ENCODE measurements around the gene SLC29A1.

Gene SLC29A1

DNA sequence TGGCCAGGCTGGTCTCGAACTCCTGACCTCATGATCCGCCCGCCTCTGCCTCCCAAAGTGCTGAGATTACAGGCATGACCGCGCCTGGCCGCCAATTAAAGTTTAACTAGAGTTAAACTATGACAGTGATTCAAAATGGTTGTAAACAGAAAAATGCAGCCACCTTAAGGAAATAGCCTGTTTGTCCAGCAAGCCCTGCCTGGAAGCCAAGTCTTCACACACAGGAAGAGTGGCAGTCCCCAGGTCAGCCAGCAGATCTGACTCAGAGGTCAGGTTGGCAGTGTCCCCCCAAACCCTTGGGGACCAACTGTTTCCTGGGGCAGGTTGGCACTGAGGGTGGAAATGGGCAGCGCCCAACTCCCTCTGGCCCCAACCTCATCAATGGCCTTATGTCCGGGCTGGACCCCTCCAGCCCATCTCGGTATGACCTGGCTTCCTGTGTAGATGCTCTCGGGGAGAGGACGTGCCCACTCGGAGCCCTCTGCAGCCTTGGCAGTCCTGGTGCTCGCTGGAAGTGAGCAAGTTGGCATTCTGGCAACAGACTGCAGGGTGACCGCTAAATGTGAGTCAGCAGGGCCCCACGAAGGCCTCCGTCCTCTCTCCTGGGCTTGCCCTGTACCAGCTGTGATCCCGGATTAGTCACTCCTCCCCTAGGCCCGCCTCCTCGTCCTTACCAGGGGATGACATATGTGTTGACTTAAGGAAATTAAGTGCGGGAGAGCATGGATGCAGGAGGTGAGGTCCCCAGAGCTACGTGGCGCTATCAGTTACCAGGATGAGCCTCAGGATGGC is 13.8 kb downstream of the SLC29A1 start:
- peak; percentile 83 for DNase-seq (ENCODE audit: low spot score)

DNA sequence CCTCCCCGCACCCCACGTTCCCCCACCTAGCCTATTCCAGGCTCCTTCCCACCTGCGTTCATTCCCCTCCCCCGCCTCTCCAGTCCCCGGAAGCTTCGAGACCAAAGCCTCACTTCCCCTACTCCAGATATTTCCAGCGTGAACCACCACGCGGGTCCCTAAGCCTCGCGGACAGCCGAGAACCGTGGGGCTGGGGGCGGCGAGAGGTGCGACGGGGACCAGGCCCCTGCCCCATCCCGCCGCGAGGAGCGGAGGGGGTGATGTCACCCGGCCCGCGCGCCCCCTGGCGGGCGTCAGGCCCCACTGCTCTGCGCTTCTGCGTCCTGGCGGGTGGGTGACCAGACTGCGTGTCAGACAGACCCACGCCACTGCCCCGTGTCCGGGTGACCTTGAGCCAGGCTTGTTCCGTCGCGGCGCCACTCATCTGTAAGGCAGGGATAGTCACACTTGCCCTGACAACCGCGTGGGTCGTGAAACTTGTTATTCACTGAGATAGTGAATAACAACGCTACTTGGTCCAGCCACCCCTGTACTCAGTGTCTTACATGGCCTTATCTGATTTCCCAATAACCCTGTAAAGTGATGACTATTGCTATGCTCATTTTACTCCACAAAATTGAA is 14.5 kb downstream of the SLC29A1 start:
- DNase-seq (ENCODE audit: low spot score) = peak; percentile 91

DNA sequence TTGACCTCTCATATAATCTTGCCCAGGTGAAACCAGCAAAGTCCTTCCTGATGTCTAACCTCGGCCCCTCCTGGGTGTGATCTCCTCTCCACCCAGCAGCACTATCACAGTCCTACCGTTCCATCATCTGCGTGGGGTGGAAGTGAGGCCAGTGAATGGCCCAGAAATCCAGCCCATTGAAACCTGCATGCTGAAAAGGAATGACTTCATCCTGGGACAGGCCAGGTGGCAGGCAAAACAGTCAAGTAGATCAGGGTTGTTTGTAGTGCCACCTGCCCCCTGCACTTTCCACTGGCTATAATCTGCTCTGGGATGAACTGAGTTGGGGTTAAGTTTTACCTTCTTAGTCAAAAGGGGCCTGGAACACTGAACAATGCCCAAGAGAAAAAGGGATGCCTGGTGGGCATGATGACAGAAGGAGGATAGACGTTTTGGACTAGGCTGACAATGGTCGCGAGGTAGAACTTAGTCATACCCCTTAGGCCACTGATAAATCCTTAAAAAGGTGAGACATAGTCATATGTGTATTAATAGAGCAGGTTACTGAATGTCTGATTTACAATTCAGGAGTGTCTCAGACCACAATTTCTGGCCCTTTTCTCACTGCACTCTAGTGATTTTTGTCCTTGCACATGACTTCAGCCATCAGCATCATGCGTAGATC is 15.4 kb downstream of the SLC29A1 start:
- no peak for DNase-seq (ENCODE audit: low spot score)

DNA sequence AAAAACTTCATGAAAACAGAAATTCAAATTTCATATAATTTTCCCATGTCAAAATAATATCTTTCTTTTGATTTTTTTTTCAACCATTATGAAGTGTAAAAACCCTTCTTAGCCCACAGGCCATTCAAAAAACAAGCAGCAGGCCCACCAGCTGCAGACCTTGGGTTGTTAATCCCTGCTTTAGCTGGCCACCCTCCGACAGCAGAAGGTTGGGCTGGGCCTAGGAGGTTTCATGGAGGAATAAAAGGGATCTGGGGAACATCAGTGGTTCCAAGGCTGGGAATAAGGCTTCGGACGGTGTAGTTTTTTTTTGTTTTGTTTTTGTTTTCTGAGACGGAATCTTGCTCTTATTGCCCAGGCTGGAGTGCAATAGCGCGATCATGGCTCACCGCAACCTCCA is 19.9 kb downstream of the SLC29A1 start:
- peak; percentile 64 for DNase-seq (ENCODE audit: low spot score)

DNA sequence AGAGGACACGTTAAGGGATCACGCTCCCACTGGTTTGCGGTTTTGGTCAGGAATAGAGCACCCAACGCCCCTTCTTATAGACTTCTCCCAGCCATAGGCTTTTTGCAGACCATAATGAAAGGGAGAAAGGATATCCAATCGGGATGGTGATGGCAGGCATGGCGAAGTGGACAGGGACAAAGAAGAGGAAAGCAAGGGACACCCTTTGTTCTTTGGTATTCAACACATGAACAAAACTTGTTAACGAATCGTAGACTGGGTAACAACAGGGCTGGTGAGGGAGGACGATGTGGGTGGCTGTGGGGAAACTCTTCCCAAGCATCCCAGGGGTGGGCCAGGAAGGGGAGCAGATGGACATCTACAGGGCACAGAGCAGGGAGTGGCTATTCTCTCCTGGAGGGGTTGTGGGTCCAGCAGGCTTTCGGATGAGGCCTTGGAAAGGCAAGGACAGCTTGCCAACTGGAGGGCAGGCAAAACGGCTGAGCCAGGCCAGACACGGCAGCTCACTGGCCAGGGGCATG is 22.1 kb downstream of the SLC29A1 start:
- no peak for DNase-seq (ENCODE audit: low spot score)

DNA sequence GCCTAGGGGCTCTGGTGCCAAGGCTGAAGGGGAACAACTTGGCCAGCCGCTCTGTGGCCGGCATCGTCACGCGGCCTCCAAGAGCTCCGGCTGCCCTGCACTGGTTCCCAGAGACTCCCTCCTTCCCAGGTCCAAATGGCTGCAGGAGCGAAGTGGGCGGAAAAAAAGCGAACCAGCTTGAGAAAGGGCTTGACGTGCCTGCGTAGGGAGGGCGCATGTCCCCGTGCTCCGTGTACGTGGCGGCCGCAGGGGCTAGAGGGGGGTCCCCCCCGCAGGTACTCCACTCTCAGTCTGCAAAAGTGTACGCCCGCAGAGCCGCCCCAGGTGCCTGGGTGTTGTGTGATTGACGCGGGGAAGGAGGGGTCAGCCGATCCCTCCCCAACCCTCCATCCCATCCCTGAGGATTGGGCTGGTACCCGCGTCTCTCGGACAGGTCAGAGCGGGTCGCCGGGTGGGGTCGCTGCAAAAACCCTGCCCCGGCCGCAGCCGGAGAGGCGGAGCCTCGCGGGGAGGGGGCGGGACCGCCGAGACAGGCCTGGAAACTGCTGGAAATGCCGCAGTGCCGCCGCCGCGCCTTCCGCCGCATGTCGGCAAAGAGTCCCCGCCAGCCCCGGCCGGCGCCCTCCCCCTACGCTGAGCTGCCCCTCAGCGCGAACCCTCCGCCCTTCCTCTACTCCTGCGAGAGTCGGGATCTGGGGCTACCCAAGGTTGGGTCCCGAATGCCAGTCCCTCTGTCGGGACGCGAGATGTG is 22.7 kb downstream of the SLC29A1 start:
- peak; percentile 87 for DNase-seq (ENCODE audit: low spot score)

DNA sequence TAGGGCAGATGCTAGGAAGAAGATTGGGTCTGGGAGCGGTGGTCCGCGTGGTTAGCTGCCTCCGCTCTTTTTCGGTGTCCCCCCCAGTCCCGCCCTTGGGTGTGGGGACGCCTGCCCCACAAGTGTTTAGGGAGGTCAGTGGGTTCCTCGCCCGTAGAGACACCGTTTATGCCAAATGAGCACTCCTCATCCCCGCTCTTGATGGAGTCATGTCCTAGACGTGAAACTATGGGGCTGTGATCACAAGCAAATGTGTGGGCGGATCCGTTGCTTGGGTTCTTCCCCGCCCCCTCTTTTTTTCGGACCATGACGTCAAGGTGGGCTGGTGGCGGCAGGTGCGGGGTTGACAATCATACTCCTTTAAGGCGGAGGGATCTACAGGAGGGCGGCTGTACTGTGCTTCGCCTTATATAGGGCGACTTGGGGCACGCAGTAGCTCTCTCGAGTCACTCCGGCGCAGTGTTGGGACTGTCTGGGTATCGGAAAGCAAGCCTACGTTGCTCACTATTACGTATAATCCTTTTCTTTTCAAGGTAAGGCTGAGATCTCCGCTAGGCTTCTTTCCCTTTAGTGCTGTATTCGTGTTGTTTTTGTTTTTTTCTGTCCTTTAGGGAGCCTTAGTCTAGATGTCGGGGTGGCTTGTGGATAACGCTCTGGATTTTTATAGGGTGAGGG is 23.4 kb downstream of the SLC29A1 start, which contains the start of gene HSP90AB1:
Gene HSP90AB1, plus strand, starts transcription at position 439 of the 675 bp plus-strand sequence. CDS start 1,529 bp downstream, outside the sequence.
- peak; percentile 92 for DNase-seq (ENCODE audit: low spot score)

DNA sequence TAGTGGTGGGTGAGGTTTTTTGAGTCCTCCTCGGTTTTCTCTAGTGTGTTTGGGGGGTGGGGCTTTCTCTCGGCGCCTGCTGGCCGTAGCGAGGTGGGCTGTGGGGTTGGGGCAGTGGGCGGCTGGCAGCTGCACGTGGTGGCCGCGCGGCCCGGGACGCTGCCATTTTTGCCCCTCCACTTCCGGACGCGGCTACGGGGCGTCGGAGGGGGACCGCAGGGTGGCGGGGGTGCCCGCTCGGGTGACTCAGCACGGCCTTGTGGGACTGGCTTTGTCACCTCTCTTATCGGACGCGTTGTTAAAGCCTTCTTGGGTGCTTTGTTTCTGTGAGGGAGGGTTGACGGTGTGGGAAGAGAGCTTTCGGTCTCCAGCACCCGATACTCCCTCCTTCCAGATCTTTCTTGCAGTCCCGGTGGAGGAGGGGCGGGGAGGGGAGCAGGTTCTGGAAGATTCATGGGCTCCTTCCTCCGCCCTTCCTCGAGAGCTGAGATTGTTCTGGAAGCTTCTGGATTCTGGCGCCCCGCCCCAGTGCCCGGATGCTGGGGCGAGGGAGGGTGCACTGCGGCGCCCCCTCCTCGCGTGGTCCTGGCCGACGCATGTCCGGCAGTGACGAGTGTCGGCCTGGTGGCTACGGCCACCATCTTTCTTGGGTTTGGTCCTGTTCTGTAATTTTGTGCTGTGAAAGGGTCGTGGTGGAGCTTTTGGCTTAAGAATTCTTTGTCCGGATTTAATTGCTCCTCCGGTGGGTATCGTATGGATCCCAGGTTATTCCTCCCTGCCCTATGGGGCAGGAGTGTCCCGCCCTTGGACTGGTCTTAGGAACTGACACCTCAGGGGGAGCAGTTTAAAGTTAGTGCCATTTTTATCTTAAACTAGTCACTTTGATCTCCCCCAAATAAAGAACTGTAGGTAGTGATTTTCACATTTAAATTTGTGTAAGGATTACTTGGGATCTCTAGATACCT is 24.2 kb downstream of the SLC29A1 start:
- DNase-seq (ENCODE audit: low spot score) = peak; percentile 66

DNA sequence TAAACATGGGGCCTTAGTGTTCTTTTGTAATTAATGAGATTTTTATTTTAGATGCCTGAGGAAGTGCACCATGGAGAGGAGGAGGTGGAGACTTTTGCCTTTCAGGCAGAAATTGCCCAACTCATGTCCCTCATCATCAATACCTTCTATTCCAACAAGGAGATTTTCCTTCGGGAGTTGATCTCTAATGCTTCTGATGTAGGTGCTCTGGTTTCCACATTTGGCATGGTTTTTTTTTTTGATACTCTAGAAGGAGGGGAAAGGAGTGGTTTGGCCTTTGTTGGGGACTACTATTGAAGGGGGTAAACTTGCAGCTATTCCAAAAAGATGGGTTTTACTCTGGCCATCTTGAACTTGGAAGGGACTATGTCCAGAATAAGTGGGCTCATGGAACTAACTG is 25.2 kb downstream of the SLC29A1 start:
- no peak for DNase-seq (ENCODE audit: low spot score)

DNA sequence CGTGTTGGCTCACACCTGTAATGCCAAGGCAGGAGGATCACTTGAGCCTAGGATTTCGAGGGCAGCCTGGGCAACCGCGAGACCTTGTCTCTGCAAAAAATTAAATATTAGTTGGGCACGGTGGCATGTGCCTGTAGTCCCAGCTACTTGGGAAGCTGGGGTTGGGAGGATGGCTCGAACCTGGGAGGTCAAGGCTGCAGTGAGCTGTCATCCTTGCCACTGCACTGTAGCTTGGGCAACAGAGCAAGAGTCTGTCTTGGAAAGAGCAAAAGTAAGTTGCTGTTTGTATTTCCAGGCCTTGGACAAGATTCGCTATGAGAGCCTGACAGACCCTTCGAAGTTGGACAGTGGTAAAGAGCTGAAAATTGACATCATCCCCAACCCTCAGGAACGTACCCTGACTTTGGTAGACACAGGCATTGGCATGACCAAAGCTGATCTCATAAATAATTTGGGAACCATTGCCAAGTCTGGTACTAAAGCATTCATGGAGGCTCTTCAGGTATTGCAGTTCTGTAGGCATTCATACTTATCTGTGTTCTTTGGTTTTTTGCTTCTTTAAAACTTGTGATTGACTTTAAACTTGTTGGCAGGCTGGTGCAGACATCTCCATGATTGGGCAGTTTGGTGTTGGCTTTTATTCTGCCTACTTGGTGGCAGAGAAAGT is 25.8 kb downstream of the SLC29A1 start:
- no peak for DNase-seq (ENCODE audit: low spot score)

DNA sequence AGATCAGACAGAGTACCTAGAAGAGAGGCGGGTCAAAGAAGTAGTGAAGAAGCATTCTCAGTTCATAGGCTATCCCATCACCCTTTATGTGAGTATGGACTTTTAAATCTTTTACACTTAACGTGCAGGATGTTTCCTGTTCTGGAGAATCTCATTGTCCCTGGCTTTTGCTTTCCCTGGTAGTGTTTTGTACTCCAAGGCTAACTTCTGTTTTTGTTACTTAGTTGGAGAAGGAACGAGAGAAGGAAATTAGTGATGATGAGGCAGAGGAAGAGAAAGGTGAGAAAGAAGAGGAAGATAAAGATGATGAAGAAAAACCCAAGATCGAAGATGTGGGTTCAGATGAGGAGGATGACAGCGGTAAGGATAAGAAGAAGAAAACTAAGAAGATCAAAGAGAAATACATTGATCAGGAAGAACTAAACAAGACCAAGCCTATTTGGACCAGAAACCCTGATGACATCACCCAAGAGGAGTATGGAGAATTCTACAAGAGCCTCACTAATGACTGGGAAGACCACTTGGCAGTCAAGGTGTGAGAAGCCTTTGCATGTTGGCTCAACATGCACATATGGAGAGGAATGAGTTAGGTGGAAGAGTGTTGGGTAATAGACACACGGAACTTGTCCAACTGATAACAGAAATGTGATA is 26.8 kb downstream of the SLC29A1 start:
- DNase-seq (ENCODE audit: low spot score) = no peak

DNA sequence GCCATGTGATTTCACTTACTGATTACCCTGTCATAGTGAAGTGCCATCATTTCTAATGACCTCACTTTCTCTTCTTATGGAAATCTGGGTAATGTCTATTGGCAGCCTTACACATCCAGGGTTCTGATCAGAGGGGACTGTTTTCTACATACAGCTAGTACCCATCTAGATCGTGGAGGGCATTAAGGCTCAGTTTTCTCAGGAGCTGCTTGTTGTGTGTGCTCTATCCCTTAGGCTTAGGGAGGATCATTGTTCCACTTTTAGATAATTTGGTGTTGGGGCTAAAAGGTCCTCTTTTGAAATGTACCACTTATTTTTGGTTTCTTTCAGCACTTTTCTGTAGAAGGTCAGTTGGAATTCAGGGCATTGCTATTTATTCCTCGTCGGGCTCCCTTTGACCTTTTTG is 27.3 kb downstream of the SLC29A1 start:
- no peak for DNase-seq (ENCODE audit: low spot score)

DNA sequence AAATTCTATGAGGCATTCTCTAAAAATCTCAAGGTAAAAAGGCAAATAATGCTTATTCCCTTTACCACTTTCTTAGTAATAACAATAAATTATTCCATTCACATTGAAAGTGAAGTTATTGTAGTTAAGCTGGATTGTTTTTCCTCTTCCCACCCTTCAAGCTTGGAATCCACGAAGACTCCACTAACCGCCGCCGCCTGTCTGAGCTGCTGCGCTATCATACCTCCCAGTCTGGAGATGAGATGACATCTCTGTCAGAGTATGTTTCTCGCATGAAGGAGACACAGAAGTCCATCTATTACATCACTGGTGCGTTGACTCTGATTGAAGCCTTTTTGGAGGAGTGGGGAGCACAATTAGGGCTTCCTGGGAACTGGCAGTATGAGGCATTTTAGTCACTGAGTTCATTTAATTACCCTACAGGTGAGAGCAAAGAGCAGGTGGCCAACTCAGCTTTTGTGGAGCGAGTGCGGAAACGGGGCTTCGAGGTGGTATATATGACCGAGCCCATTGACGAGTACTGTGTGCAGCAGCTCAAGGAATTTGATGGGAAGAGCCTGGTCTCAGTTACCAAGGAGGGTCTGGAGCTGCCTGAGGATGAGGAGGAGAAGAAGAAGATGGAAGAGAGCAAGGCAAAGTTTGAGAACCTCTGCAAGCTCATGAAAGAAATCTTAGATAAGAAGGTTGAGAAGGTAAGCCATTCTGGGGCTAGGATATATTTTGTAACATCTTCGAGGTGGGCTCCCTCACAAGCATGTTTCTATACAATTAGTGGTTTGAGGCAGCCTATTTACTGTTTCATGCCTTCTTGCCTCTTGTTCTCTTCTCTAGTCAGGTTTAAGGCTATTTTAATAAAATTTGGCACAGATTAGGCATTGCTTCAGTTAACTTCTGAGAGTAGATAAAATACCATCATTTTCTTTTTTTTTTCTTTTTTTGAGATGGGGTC is 28.5 kb downstream of the SLC29A1 start:
- DNase-seq (ENCODE audit: low spot score) = no peak

DNA sequence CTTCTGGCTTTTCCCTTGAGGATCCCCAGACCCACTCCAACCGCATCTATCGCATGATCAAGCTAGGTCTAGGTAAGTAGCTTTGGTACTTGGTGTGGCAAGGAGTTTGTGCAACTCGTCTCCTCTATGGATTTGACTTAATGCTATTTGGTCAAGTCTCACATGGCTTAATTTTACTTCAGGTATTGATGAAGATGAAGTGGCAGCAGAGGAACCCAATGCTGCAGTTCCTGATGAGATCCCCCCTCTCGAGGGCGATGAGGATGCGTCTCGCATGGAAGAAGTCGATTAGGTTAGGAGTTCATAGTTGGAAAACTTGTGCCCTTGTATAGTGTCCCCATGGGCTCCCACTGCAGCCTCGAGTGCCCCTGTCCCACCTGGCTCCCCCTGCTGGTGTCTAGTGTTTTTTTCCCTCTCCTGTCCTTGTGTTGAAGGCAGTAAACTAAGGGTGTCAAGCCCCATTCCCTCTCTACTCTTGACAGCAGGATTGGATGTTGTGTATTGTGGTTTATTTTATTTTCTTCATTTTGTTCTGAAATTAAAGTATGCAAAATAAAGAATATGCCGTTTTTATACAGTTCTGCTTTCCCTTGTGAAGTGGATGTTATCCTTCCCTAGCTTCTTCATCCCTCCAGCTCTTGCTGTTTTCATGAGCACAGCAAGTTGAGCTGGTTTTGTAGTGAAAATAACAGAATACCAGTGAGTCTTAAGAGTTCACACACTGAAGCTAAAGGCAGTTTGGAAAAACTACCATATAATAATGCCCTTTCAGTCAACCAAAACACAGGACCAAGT is 30.1 kb downstream of the SLC29A1 start:
- DNase-seq (ENCODE audit: low spot score) = no peak

DNA sequence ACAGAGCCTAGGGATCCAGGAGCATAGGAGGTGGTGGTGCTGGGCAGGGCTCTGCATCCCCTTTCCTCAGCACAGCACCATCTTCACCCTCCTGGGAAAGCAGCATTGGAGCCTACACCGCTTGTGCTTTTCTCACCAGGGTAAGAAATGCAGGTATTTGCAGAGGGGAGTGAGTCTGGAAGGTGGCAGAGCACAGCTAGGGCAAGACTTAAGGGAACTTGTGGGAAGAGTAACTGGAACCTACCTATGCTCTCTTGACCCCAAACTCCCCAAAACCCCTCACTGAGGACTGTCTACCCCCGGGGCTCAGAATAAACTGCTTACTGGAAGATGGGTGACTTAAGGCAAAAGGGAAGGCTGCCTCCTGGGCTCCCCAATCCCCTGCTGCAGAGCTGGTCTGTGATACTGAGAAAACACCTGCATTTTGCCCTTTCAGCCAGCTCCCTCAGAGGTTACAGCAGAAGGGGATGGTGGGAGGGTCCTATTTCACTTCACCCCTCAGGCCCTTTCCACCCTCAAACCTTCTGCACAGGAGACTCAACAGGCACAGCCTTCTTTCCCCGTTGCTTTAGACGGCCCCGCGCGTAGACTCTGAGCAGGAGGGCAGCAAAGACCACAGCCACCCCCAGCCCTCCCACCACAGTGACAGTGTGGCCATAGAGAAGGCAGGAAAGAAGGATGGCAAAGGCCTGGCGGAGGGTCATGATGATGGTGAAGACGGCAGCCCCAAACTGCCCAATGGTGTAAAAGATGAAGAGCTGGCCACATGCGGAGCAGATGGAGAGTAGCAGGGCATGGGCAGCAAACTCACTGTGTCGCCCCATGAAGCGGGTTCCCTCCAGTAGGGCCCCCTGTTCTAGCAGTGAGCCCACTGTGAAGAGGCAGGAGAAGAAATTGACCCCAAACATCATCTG is 31.1 kb downstream of the SLC29A1 start:
- no peak for DNase-seq (ENCODE audit: low spot score)

Data from D341Med (cell line).